Caco-2 (cell line): Measurements from ENCODE around the gene PDCD6IP. TPM values are rescaled to one million over a fixed set of nuclear protein-coding genes. Genes with fewer than 3 reads are reported as not detected.
"Not testable (repeated sequence)": the region's sequence is repeated elsewhere in the genome, so short reads cannot be mapped to it uniquely, and the experiment has no call there.

ENCODE experiments used
- BruUV-seq: library from RNA; stranded (reverse); fragments of 400-500 nt; replicated peaks from 2 replicates; lab custom pipeline; 2021; lab: Mats Ljungman, UMichigan
- CTCF ChIA-PET: fragments of 300-600 bp; sonication (Branson Sonifier 250); formaldehyde crosslinking; loops from one replicate; lab custom pipeline; 2022; ENCODE audit warnings: antibody characterized with exemption; lab: Charles Lee
- POLR2A ChIA-PET: fragments of 300-600 bp; sonication (Branson Sonifier 250); formaldehyde crosslinking; loops from one replicate; lab custom pipeline; 2022; ENCODE audit warnings: antibody characterized with exemption; lab: Charles Lee
- DNase-seq, 2 experiments: peaks; one replicate each; pipeline versions ENCODE4 v3.0.0 to v3.0.0-alpha.2; 2020 to 2022
- H3K27me3 ChIP-seq: replicated peaks from 2 replicates; pipeline ENCODE4 v1.6.0; 2011; ENCODE audit warnings: low read length; ENCODE audit not compliant: control insufficient read depth, insufficient read depth
- H3K36me3 ChIP-seq: 2 replicates; pipeline ENCODE4 v1.5.1; 2011; ENCODE audit warnings: low read length; ENCODE audit not compliant: control insufficient read depth, insufficient read depth
- H3K4me1 ChIP-seq: fragments of 250-450 bp; sonication (Bioruptor Pico); 2 replicates; pipeline ENCODE4 v1.5.1; 2020; ENCODE audit warnings: mild to moderate bottlenecking
- H3K4me3 ChIP-seq: 2 replicates; pipeline ENCODE4 v1.5.1; 2011; ENCODE audit warnings: low read depth, mild to moderate bottlenecking, control low read depth, low read length
- H3K9me3 ChIP-seq: fragments of 250-450 bp; sonication (Bioruptor Pico); 2 replicates; pipeline ENCODE4 v1.5.1; 2020; ENCODE audit warnings: mild to moderate bottlenecking, moderate library complexity
- H3K27ac Mint-ChIP-seq: one replicate; pipeline ENCODE4 v1.8.0; 2022; ENCODE audit warnings: mixed read lengths; ENCODE audit not compliant: unreplicated experiment
- H3K27me3 Mint-ChIP-seq: one replicate; pipeline ENCODE4 v1.8.0; 2022; ENCODE audit warnings: mixed read lengths; ENCODE audit not compliant: insufficient read depth, unreplicated experiment
- H3K36me3 Mint-ChIP-seq: one replicate; pipeline ENCODE4 v1.8.0; 2022; ENCODE audit warnings: mild to moderate bottlenecking, mixed read lengths; ENCODE audit not compliant: insufficient read depth, unreplicated experiment
- H3K4me1 Mint-ChIP-seq: one replicate; pipeline ENCODE4 v1.8.0; 2022; ENCODE audit warnings: low read depth, mixed read lengths; ENCODE audit not compliant: unreplicated experiment
- H3K4me3 Mint-ChIP-seq: one replicate; pipeline ENCODE4 v1.8.0; 2022; ENCODE audit warnings: mild to moderate bottlenecking, moderate library complexity, mixed read lengths; ENCODE audit not compliant: unreplicated experiment
- H3K9me3 Mint-ChIP-seq: one replicate; pipeline ENCODE4 v1.8.0; 2022; ENCODE audit warnings: mixed read lengths; ENCODE audit not compliant: unreplicated experiment
- intact Hi-C: fragments of 100-400 bp; cut with micrococcal nuclease; formaldehyde crosslinking; loops from one replicate; pipeline ENCODE4 v1.10.0; 2022; ENCODE audit not compliant: unreplicated experiment
- total RNA-seq: library from RNA; stranded (reverse); gene quantifications from 2 replicates; pipeline ENCODE4 v1.2.3, GENCODE V29; 2022
- TF ChIP-seq, protein P1 (sequence below), 2 experiments: fragments of 200-600 bp in 1 of 2; IDR thresholded peaks; 1 replicate in 1 of 2; 2 replicates in 1 of 2; pipeline versions ENCODE4 v1.5.1 to v1.8.0; 2011 to 2022; ENCODE audit warnings: antibody characterized with exemption in 1 of 2, control low read depth in 1 of 2, inconsistent platforms in 1 of 2, low read depth in 1 of 2, low read length in 1 of 2, mild to moderate bottlenecking in 1 of 2, moderate library complexity in 1 of 2; ENCODE audit not compliant: insufficient read depth in 1 of 2, severe bottlenecking in 1 of 2, unreplicated experiment in 1 of 2

Gene PDCD6IP
- total RNA-seq, 1 experiment from 2014 or later = 185 TPM

DNA sequence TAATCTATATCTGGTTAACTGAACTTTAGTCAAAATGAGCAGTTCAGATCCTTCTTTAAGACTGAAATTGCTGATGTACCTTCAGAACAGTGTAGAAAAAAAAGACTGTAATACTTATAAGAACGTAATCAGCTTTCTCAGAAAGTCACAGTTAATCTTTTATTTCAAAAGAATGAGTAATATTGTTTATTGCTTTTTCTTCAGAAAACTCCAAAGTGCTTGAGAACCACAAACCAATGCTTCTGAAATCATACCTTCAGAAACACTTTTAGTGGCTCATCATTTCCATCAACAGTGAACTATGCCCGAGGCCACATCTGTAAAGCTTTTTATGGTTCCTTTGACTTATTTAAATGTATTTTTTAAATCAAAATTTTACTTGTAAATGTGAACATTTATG lies 47.1 kb upstream of the PDCD6IP start:
- no peak for DNase-seq
- Mint-ChIP-seq H3K27me3 (no peaks in the 10 kb centered on the region), H3K9me3 (peaks cover 16% of the 10 kb centered on the region), H3K4me3 (no peak overlapping the region), H3K27ac (no peak overlapping the region), H3K4me1 (no peaks in the 10 kb centered on the region), H3K36me3 (no peaks in the 10 kb centered on the region)
- intact Hi-C loops = no loop called here
- Histone ChIP-seq H3K4me1 (no peaks in the 10 kb centered on the region), H3K36me3 (no peaks in the 10 kb centered on the region), H3K9me3 (peaks cover 10% of the 10 kb centered on the region), H3K4me3 (no peak overlapping the region), H3K27me3 (no peaks in the 10 kb centered on the region)
- TF ChIP-seq, protein P1, sequence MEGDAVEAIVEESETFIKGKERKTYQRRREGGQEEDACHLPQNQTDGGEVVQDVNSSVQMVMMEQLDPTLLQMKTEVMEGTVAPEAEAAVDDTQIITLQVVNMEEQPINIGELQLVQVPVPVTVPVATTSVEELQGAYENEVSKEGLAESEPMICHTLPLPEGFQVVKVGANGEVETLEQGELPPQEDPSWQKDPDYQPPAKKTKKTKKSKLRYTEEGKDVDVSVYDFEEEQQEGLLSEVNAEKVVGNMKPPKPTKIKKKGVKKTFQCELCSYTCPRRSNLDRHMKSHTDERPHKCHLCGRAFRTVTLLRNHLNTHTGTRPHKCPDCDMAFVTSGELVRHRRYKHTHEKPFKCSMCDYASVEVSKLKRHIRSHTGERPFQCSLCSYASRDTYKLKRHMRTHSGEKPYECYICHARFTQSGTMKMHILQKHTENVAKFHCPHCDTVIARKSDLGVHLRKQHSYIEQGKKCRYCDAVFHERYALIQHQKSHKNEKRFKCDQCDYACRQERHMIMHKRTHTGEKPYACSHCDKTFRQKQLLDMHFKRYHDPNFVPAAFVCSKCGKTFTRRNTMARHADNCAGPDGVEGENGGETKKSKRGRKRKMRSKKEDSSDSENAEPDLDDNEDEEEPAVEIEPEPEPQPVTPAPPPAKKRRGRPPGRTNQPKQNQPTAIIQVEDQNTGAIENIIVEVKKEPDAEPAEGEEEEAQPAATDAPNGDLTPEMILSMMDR (IDR thresholded peaks at IDR 0.05; ENCODE audit: insufficient read depth in 1 of 2, low read depth in 1 of 2, low read length in 1 of 2, severe bottlenecking in 1 of 2, unreplicated experiment in 1 of 2) = no peak
- no TSS peak for BruUV-seq
- POLR2A ChIA-PET = no interaction called here
- CTCF ChIA-PET = no interaction called here

DNA sequence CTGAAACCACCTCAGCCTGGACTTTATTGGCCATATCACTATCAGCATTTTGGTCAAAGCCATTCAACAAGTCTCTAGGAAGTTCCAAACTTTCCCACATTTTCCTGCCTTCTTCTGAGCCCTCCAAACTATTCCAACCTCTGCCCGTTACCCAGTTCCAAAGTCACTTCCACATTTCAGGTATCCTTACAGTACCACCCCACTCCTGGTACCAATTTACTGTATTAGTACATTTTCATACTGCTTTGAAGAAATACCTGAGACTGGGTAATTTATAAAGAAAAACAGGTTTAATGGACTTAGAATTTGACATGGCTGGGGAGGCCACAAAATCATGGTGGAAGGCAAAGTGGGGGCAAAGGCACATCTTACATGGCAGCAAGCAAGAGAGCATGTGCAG lies 44.0 kb upstream of the PDCD6IP start:
- H3K4me1 Mint-ChIP-seq, H3K4me3 Mint-ChIP-seq, CTCF ChIA-PET: not testable (repeated sequence)

DNA sequence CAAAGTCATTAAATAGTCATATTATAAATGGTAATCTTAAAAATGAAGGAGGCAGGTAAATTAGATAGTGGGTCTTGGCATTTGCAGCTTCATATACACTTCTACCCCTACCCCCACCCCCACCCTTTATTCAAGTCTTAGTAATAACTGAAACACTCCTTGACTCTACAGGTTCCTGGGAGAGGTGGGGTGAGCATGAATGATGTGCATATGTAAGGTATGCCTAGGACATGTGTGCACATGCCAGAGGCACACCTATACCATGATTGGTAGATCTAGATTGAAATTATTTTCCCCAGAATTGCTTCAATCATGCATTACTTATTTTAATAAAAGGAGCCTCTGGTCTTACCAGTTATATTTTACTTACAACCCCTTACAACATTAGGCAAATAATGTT lies 40.1 kb upstream of the PDCD6IP start:
- H3K27me3 ChIP-seq = no peaks in the 10 kb centered on the region
- DNase-seq = no peak
- no peaks in the 10 kb centered on the region for H3K36me3 Mint-ChIP-seq
- H3K27me3 Mint-ChIP-seq = no peaks in the 10 kb centered on the region
- intact Hi-C loops = no loop called here
- no TSS peak for BruUV-seq
- ChIA-PET POLR2A (no interaction called here), CTCF (no interaction called here)
- no peak overlapping the region for H3K4me3 Mint-ChIP-seq
- peaks cover 16% of the 10 kb centered on the region for H3K9me3 Mint-ChIP-seq
- no peaks in the 10 kb centered on the region for H3K36me3 ChIP-seq
- no peaks in the 10 kb centered on the region for H3K4me1 Mint-ChIP-seq
- no peaks in the 10 kb centered on the region for H3K4me1 ChIP-seq
- H3K27ac Mint-ChIP-seq = no peak overlapping the region
- TF ChIP-seq, protein P1 (IDR thresholded peaks at IDR 0.05; ENCODE audit: insufficient read depth in 1 of 2, low read depth in 1 of 2, low read length in 1 of 2, severe bottlenecking in 1 of 2, unreplicated experiment in 1 of 2) = no peak
- H3K9me3 ChIP-seq = peaks cover 10% of the 10 kb centered on the region
- H3K4me3 ChIP-seq = no peak overlapping the region

More for the DNA sequence above, 44.0 kb upstream of the PDCD6IP start:
- H3K36me3 Mint-ChIP-seq, H3K4me3 ChIP-seq, H3K27me3 Mint-ChIP-seq, POLR2A ChIA-PET, H3K27ac Mint-ChIP-seq, H3K36me3 ChIP-seq, BruUV-seq, DNase-seq, H3K27me3 ChIP-seq, intact Hi-C loops, H3K4me1 ChIP-seq: not testable (repeated sequence)
- H3K9me3 ChIP-seq = peaks cover 10% of the 10 kb centered on the region
- H3K9me3 Mint-ChIP-seq = peaks cover 16% of the 10 kb centered on the region

DNA sequence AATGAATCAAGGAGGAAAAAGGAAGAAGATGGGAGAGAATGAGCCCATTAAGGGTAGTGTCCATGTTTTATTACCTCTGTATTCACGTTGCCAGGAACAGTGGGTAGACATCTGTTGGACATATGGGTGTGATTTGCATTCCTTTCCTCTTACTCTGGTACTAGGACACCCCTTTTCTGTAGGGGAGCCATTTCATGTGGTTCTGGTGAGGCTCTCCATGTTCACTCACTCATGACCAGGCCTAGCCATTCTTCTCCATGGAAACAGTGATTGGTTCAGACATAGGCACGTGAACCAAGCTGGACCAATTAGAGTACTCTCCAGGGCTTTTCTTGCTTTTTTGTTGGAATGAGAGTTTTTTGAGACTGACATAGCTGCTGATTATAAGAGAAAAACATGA lies 39.6 kb upstream of the PDCD6IP start:
- TF ChIP-seq, protein P1 (IDR thresholded peaks at IDR 0.05; ENCODE audit: insufficient read depth in 1 of 2, low read depth in 1 of 2, low read length in 1 of 2, severe bottlenecking in 1 of 2, unreplicated experiment in 1 of 2) = no peak
- Mint-ChIP-seq H3K36me3 (no peaks in the 10 kb centered on the region), H3K27me3 (no peaks in the 10 kb centered on the region), H3K4me1 (no peaks in the 10 kb centered on the region), H3K9me3 (peaks cover 16% of the 10 kb centered on the region), H3K4me3 (no peak overlapping the region), H3K27ac (no peak overlapping the region)
- ChIA-PET POLR2A (no interaction called here), CTCF (no interaction called here)
- no TSS peak for BruUV-seq
- intact Hi-C loops = no loop called here
- H3K4me3 ChIP-seq = no peak overlapping the region
- H3K36me3 ChIP-seq = no peaks in the 10 kb centered on the region
- H3K9me3 ChIP-seq = peaks cover 10% of the 10 kb centered on the region
- no peaks in the 10 kb centered on the region for H3K27me3 ChIP-seq
- H3K4me1 ChIP-seq = no peaks in the 10 kb centered on the region
- DNase-seq = no peak
